HG02798 (cell line): Measurements from ENCODE around the gene INPP4B.
A peak's percentile ranks its signal among the peaks of the same experiment; 100 is the strongest.
"Not testable (repeated sequence)": the region's sequence is repeated elsewhere in the genome, so short reads cannot be mapped to it uniquely, and the experiment has no call there.

Experiments
- ATAC-seq: cut with Tn5 transposase; IDR thresholded peaks from one replicate; pipeline ENCODE4 v1.9.1; 2021; ENCODE audit warnings: mild to moderate bottlenecking; ENCODE audit not compliant: unreplicated experiment, poor library complexity

Gene INPP4B

GRCh38 chr4:142509381-142509780 is 336.7 kb downstream of the INPP4B start:
- not testable (repeated sequence) for ATAC-seq

- no peak for ATAC-seq
These were observed 345.1 kb downstream of the INPP4B start for GRCh38 chr4:142500966-142501365.

GRCh38 chr4:142497606-142498005 is 348.5 kb downstream of the INPP4B start:
- no peak for ATAC-seq

GRCh38 chr4:142493255-142494110 is 352.6 kb downstream of the INPP4B start:
- no peak for ATAC-seq

- ATAC-seq: no peak
These were observed 360.6 kb downstream of the INPP4B start for GRCh38 chr4:142485452-142485851.

GRCh38 chr4:142480244-142480643 is 365.9 kb downstream of the INPP4B start:
- no peak for ATAC-seq

- ATAC-seq: no peak
These were observed 370.4 kb downstream of the INPP4B start for GRCh38 chr4:142475663-142476062.

- peak; percentile 39 for ATAC-seq
These were observed 371.6 kb downstream of the INPP4B start for GRCh38 chr4:142474398-142475087.

GRCh38 chr4:142473960-142474338 is 372.2 kb downstream of the INPP4B start:
- no peak for ATAC-seq

GRCh38 chr4:142473218-142473959 is 372.7 kb downstream of the INPP4B start:
- ATAC-seq: no peak

GRCh38 chr4:142467088-142467487 is 379.0 kb downstream of the INPP4B start:
- ATAC-seq: no peak

- ATAC-seq: no peak
These were observed 380.6 kb downstream of the INPP4B start for GRCh38 chr4:142465526-142465925.

GRCh38 chr4:142463206-142463605 is 382.9 kb downstream of the INPP4B start:
- ATAC-seq: no peak

- ATAC-seq: no peak
These were observed 393.8 kb downstream of the INPP4B start for GRCh38 chr4:142452161-142452855.

GRCh38 chr4:142449771-142450373 is 396.2 kb downstream of the INPP4B start:
- ATAC-seq: no peak

GRCh38 chr4:142447009-142447408 is 399.1 kb downstream of the INPP4B start:
- ATAC-seq: no peak

- ATAC-seq: no peak
These were observed 402.6 kb downstream of the INPP4B start for GRCh38 chr4:142443469-142443868.

- no peak for ATAC-seq
These were observed 406.0 kb downstream of the INPP4B start for GRCh38 chr4:142440093-142440492.

- no peak for ATAC-seq
These were observed 410.4 kb downstream of the INPP4B start for GRCh38 chr4:142435599-142436235.
